Measurements from ENCODE around the gene CCDC149.

The CCDC149 gene

GRCh38 chr4:24778464-24779225, 134.2 kb downstream of the CCDC149 start:
- no peak for DNase-seq
- TF ChIP-seq CTCF (IDR thresholded peaks at IDR 0.05; ENCODE audit: low read depth, low read length), result no peak
- no peaks in the 10 kb centered on the region for H3K4me1 ChIP-seq
- H3K9me3 ChIP-seq, result no peaks in the 10 kb centered on the region
- no peak overlapping the region for H3K4me3 ChIP-seq (ENCODE audit: low read depth, low read length)
- H3K27me3 ChIP-seq, result no peaks in the 10 kb centered on the region
- H3K36me3 ChIP-seq, result no peaks in the 10 kb centered on the region

GRCh38 chr4:24777536-24778463, 135.0 kb downstream of the CCDC149 start:
- Histone ChIP-seq H3K27me3 (no peaks in the 10 kb centered on the region), H3K36me3 (no peaks in the 10 kb centered on the region), H3K4me3 (ENCODE audit: low read depth, low read length) (no peak overlapping the region), H3K4me1 (no peaks in the 10 kb centered on the region), H3K9me3 (no peaks in the 10 kb centered on the region)
- no peak for TF ChIP-seq CTCF (IDR thresholded peaks at IDR 0.05; ENCODE audit: low read depth, low read length)
- no peak for DNase-seq

- Histone ChIP-seq H3K27me3 (no peaks in the 10 kb centered on the region), H3K4me3 (ENCODE audit: low read depth, low read length) (no peak overlapping the region), H3K4me1 (no peaks in the 10 kb centered on the region), H3K36me3 (no peaks in the 10 kb centered on the region), H3K9me3 (no peaks in the 10 kb centered on the region)
- no peak for TF ChIP-seq CTCF (IDR thresholded peaks at IDR 0.05; ENCODE audit: low read depth, low read length)
- no peak for DNase-seq
Observed at GRCh38 chr4:24775750-24776149, 137.1 kb downstream of the CCDC149 start.

- no peak for DNase-seq
- Histone ChIP-seq H3K9me3 (no peaks in the 10 kb centered on the region), H3K27me3 (no peaks in the 10 kb centered on the region), H3K4me3 (ENCODE audit: low read depth, low read length) (no peak overlapping the region), H3K36me3 (no peaks in the 10 kb centered on the region), H3K4me1 (no peaks in the 10 kb centered on the region)
- no peak for TF ChIP-seq CTCF (IDR thresholded peaks at IDR 0.05; ENCODE audit: low read depth, low read length)
Observed at GRCh38 chr4:24775032-24775605, 137.7 kb downstream of the CCDC149 start.

GRCh38 chr4:24774452-24774851, 138.4 kb downstream of the CCDC149 start:
- Histone ChIP-seq H3K36me3 (no peaks in the 10 kb centered on the region), H3K4me3 (ENCODE audit: low read depth, low read length) (no peak overlapping the region), H3K27me3 (no peaks in the 10 kb centered on the region), H3K4me1 (no peaks in the 10 kb centered on the region), H3K9me3 (no peaks in the 10 kb centered on the region)
- DNase-seq, result no peak
- no peak for TF ChIP-seq CTCF (IDR thresholded peaks at IDR 0.05; ENCODE audit: low read depth, low read length)
